SK-N-SH (cell line): ENCODE data around the gene ZNF398.

Experiments
- EP300 ChIP-seq, 2 experiments: IDR thresholded peaks; 2 replicates each; pipeline versions ENCODE4 v1.4.0 to v1.6.1; 2012; ENCODE audit warnings: borderline replicate concordance in 1 of 2, low read depth in 1 of 2, low read length in 1 of 2
- GABPA ChIP-seq: IDR thresholded peaks from 2 replicates; pipeline ENCODE4 v1.4.0; 2012; ENCODE audit warnings: low read depth, mild to moderate bottlenecking
- POLR2AphosphoS5 ChIP-seq: IDR thresholded peaks from 2 replicates; pipeline ENCODE4 v1.6.1; 2012; ENCODE audit warnings: low read depth, low read length
- RAD21 ChIP-seq: IDR thresholded peaks from 2 replicates; pipeline ENCODE4 v1.6.1; 2012; ENCODE audit warnings: mild to moderate bottlenecking, low read length
- RFX5 ChIP-seq: IDR thresholded peaks from 2 replicates; pipeline ENCODE4 v1.6.1; 2012; ENCODE audit warnings: mild to moderate bottlenecking, improper control_type of control experiment, low read length
- TAF1 ChIP-seq: IDR thresholded peaks from 2 replicates; pipeline ENCODE4 v1.6.1; 2012; ENCODE audit warnings: low read depth, mild to moderate bottlenecking, low read length, moderate library complexity, borderline replicate concordance
- TCF12 ChIP-seq: IDR thresholded peaks from 2 replicates; pipeline ENCODE4 v1.4.0; 2012
- TEAD4 ChIP-seq: IDR thresholded peaks from 2 replicates; pipeline ENCODE4 v1.4.0; 2012; ENCODE audit warnings: mild to moderate bottlenecking, borderline replicate concordance; ENCODE audit not compliant: insufficient read depth
- USF2 ChIP-seq: fragments of 150-350 bp; IDR thresholded peaks from 2 replicates; pipeline ENCODE4 v1.6.1; 2017; ENCODE audit warnings: antibody characterized with exemption, low read length, low read depth, borderline replicate concordance
- YY1 ChIP-seq: IDR thresholded peaks from 2 replicates; pipeline ENCODE4 v1.4.0; 2012; ENCODE audit warnings: low read depth, mild to moderate bottlenecking
- TF ChIP-seq, protein P1 (sequence below): fragments of 200-600 bp; sonication (generic); IDR thresholded peaks from 2 replicates; pipeline ENCODE4 v1.6.1; 2017; ENCODE audit warnings: antibody characterized with exemption, mild to moderate bottlenecking, moderate library complexity
- TF ChIP-seq, protein P2 (sequence below): IDR thresholded peaks from 2 replicates; pipeline ENCODE4; 2012
- TF ChIP-seq, protein P3 (sequence below): IDR thresholded peaks from 2 replicates; pipeline ENCODE4 v1.6.1; 2012; ENCODE audit warnings: mild to moderate bottlenecking, low read depth, low read length, moderate library complexity
- TF ChIP-seq, protein P4 (sequence below): fragments of 150-350 bp; IDR thresholded peaks from 2 replicates; pipeline ENCODE4 v1.6.1; 2016; ENCODE audit warnings: mild to moderate bottlenecking, low read depth, low read length

DNA sequence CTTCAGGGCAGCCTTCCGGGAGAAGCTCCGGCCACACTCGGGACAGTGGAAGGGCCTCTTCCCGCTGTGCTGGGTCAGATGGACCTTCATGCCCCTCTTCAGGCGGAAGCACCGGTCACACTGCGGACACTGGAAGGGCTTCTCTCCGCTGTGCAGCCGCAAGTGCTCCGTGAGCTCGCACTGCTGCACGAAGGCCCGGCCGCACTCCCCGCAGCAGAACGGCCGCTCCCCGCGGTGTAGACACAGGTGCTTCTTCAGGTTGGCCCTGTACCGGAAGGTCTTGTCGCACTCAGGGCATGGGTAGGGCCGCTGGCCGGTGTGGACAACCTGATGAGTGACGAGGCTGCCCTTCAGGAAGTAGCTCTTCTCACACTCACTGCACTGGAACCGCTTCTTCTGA, 42.5 kb upstream of the ZNF398 start:
- TF ChIP-seq, protein P1, sequence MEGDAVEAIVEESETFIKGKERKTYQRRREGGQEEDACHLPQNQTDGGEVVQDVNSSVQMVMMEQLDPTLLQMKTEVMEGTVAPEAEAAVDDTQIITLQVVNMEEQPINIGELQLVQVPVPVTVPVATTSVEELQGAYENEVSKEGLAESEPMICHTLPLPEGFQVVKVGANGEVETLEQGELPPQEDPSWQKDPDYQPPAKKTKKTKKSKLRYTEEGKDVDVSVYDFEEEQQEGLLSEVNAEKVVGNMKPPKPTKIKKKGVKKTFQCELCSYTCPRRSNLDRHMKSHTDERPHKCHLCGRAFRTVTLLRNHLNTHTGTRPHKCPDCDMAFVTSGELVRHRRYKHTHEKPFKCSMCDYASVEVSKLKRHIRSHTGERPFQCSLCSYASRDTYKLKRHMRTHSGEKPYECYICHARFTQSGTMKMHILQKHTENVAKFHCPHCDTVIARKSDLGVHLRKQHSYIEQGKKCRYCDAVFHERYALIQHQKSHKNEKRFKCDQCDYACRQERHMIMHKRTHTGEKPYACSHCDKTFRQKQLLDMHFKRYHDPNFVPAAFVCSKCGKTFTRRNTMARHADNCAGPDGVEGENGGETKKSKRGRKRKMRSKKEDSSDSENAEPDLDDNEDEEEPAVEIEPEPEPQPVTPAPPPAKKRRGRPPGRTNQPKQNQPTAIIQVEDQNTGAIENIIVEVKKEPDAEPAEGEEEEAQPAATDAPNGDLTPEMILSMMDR: no peak
- TF ChIP-seq, protein P2, sequence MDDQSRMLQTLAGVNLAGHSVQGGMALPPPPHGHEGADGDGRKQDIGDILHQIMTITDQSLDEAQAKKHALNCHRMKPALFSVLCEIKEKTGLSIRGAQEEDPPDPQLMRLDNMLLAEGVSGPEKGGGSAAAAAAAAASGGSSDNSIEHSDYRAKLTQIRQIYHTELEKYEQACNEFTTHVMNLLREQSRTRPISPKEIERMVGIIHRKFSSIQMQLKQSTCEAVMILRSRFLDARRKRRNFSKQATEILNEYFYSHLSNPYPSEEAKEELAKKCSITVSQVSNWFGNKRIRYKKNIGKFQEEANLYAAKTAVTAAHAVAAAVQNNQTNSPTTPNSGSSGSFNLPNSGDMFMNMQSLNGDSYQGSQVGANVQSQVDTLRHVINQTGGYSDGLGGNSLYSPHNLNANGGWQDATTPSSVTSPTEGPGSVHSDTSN: no peak
- TF ChIP-seq, protein P3, sequence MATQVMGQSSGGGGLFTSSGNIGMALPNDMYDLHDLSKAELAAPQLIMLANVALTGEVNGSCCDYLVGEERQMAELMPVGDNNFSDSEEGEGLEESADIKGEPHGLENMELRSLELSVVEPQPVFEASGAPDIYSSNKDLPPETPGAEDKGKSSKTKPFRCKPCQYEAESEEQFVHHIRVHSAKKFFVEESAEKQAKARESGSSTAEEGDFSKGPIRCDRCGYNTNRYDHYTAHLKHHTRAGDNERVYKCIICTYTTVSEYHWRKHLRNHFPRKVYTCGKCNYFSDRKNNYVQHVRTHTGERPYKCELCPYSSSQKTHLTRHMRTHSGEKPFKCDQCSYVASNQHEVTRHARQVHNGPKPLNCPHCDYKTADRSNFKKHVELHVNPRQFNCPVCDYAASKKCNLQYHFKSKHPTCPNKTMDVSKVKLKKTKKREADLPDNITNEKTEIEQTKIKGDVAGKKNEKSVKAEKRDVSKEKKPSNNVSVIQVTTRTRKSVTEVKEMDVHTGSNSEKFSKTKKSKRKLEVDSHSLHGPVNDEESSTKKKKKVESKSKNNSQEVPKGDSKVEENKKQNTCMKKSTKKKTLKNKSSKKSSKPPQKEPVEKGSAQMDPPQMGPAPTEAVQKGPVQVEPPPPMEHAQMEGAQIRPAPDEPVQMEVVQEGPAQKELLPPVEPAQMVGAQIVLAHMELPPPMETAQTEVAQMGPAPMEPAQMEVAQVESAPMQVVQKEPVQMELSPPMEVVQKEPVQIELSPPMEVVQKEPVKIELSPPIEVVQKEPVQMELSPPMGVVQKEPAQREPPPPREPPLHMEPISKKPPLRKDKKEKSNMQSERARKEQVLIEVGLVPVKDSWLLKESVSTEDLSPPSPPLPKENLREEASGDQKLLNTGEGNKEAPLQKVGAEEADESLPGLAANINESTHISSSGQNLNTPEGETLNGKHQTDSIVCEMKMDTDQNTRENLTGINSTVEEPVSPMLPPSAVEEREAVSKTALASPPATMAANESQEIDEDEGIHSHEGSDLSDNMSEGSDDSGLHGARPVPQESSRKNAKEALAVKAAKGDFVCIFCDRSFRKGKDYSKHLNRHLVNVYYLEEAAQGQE: no peak
- no peak for TF ChIP-seq RAD21
- no peak for TF ChIP-seq TEAD4
- no peak for TF ChIP-seq TCF12
- TF ChIP-seq TAF1: no peak
- TF ChIP-seq YY1: no peak
- no peak for TF ChIP-seq RFX5
- no peak for TF ChIP-seq EP300 (IDR thresholded peaks at IDR 0.05; ENCODE audit: borderline replicate concordance in 1 of 2, low read depth in 1 of 2, low read length in 1 of 2)
- TF ChIP-seq GABPA: no peak
- no peak for TF ChIP-seq POLR2AphosphoS5
- no peak for TF ChIP-seq USF2
- TF ChIP-seq, protein P4, sequence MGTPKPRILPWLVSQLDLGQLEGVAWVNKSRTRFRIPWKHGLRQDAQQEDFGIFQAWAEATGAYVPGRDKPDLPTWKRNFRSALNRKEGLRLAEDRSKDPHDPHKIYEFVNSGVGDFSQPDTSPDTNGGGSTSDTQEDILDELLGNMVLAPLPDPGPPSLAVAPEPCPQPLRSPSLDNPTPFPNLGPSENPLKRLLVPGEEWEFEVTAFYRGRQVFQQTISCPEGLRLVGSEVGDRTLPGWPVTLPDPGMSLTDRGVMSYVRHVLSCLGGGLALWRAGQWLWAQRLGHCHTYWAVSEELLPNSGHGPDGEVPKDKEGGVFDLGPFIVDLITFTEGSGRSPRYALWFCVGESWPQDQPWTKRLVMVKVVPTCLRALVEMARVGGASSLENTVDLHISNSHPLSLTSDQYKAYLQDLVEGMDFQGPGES: no peak
